C4-2B (cell line): ENCODE measurements around the gene CFAP97D1.
A peak's percentile ranks its signal among the peaks of the same experiment; 100 is the strongest.
"Not testable (repeated sequence)": the region's sequence is repeated elsewhere in the genome, so short reads cannot be mapped to it uniquely, and the experiment has no call there.

ENCODE experiments used
- H3K27ac ChIP-seq: fragments of 450-650 bp; 2 replicates; pipeline ENCODE4 v1.5.1; 2017
- CTCF ChIP-seq: fragments of 450-650 bp; conservative IDR thresholded peaks from 2 replicates; pipeline ENCODE4 v1.5.1; 2017; ENCODE audit warnings: mild to moderate bottlenecking
- ZFX ChIP-seq: fragments of 450-650 bp; IDR thresholded peaks from 2 replicates; pipeline ENCODE4 v1.6.1; 2017

Gene CFAP97D1

GRCh38 chr17:43784628-43785101 is 4.4 kb downstream of the CFAP97D1 start:
- TF ChIP-seq ZFX (no peak), CTCF (no peak)
- H3K27ac ChIP-seq: no peak overlapping the region

- H3K27ac ChIP-seq: no peak overlapping the region
- no peak for TF ChIP-seq ZFX
- no peak for TF ChIP-seq CTCF
Observed at GRCh38 chr17:43787728-43788127, 7.5 kb downstream of the CFAP97D1 start.

- TF ChIP-seq ZFX (no peak), CTCF (no peak)
- H3K27ac ChIP-seq: no peak overlapping the region
Observed at GRCh38 chr17:43788540-43788939, 8.3 kb downstream of the CFAP97D1 start.

GRCh38 chr17:43789482-43789881 is 9.2 kb downstream of the CFAP97D1 start:
- TF ChIP-seq CTCF (no peak), ZFX (no peak)
- H3K27ac ChIP-seq: no peak overlapping the region

- TF ChIP-seq CTCF (peak; percentile 30), ZFX (no peak)
- H3K27ac ChIP-seq: no peak overlapping the region
Observed at GRCh38 chr17:43790311-43790940, 10.2 kb downstream of the CFAP97D1 start.

- H3K27ac ChIP-seq: no peak overlapping the region
- TF ChIP-seq ZFX (no peak), CTCF (no peak)
Observed at GRCh38 chr17:43791589-43791988, 11.4 kb downstream of the CFAP97D1 start.

GRCh38 chr17:43792668-43793067 is 12.4 kb downstream of the CFAP97D1 start:
- not testable (repeated sequence) for H3K27ac ChIP-seq

- not testable (repeated sequence) for H3K27ac ChIP-seq
Observed at GRCh38 chr17:43798024-43798423, 17.8 kb downstream of the CFAP97D1 start.
